ENCODE measurements around the gene CMYA5.

The CMYA5 gene

DNA sequence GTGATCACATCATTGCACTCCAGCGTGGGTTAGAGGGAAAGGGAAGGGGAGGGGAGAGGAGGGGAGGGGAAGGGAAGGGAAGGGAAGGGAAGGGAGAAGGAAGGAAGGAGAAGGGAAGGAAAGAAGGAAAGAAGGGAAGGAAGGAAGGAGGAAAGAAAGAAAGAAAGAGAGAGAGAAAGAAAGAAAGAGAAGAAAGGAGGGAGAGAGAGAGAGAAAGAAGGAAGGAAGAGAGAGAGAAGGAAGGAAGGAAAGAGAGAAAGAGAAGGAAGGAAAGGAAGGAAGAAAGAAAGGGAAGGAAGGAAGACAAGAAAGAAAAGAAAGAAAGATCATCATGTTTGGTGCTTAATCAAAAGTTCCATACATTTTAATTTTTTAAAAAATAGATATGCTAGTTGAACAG is 136.2 kb downstream of the CMYA5 start:
- TF ChIP-seq, protein P1, sequence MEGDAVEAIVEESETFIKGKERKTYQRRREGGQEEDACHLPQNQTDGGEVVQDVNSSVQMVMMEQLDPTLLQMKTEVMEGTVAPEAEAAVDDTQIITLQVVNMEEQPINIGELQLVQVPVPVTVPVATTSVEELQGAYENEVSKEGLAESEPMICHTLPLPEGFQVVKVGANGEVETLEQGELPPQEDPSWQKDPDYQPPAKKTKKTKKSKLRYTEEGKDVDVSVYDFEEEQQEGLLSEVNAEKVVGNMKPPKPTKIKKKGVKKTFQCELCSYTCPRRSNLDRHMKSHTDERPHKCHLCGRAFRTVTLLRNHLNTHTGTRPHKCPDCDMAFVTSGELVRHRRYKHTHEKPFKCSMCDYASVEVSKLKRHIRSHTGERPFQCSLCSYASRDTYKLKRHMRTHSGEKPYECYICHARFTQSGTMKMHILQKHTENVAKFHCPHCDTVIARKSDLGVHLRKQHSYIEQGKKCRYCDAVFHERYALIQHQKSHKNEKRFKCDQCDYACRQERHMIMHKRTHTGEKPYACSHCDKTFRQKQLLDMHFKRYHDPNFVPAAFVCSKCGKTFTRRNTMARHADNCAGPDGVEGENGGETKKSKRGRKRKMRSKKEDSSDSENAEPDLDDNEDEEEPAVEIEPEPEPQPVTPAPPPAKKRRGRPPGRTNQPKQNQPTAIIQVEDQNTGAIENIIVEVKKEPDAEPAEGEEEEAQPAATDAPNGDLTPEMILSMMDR (IDR thresholded peaks at IDR 0.05; ENCODE audit: low read depth, low read length), result no peak
- no peak for TF ChIP-seq EZH2phosphoT487 (IDR thresholded peaks at IDR 0.05; ENCODE audit: low read depth)
- Histone ChIP-seq H3K4me3 (ENCODE audit: low read length) (no peak overlapping the region), H3K9me3 (ENCODE audit: insufficient read depth, low read length) (no peaks in the 10 kb centered on the region), H3K36me3 (replicated peaks; ENCODE audit: low read depth, low read length) (no peaks in the 10 kb centered on the region), H3K4me2 (ENCODE audit: low read length) (no peak overlapping the region), H3K27ac (ENCODE audit: low read length) (no peak overlapping the region), H3K4me1 (ENCODE audit: low read length) (no peaks in the 10 kb centered on the region), H2AFZ (ENCODE audit: low read depth, low read length) (no peak overlapping the region), H3K79me2 (ENCODE audit: low read length) (no peaks in the 10 kb centered on the region), H3K27me3 (ENCODE audit: low read depth, low read length) (no peaks in the 10 kb centered on the region), H3K9ac (ENCODE audit: low read length) (no peak overlapping the region), H4K20me1 (ENCODE audit: insufficient read depth, low read length) (no peaks in the 10 kb centered on the region)

DNA sequence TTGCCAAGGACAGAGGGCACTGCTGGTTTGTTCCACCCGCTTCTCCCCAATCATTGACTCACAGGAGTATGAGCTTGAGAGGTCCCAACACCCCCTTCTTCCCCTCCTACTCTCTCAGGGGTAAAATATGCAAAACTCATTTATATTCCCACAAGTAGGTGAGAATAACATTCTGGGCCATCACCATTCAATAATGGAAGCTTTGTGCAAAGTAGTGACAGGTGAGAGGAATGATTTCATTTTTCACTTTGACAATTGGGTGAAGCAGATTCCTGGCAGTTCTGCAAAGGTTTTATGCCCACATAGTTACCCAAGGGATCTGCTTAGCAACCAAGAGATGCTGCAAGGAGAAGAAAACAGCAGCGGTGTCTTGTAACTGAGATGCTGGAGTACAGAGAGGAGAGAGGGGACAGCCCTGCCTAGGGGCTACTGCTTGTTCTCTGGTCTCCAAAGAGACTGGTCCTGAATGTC is 137.6 kb downstream of the CMYA5 start:
- H4K20me1 ChIP-seq (ENCODE audit: insufficient read depth, low read length), result no peaks in the 10 kb centered on the region
- H3K4me1 ChIP-seq (ENCODE audit: low read length), result no peaks in the 10 kb centered on the region
- no peak overlapping the region for H3K27ac ChIP-seq (ENCODE audit: low read length)
- no peaks in the 10 kb centered on the region for H3K27me3 ChIP-seq (ENCODE audit: low read depth, low read length)
- no peaks in the 10 kb centered on the region for H3K36me3 ChIP-seq (replicated peaks; ENCODE audit: low read depth, low read length)
- no peaks in the 10 kb centered on the region for H3K79me2 ChIP-seq (ENCODE audit: low read length)
- H3K4me3 ChIP-seq (ENCODE audit: low read length), result no peak overlapping the region
- H2AFZ ChIP-seq (ENCODE audit: low read depth, low read length), result no peak overlapping the region
- H3K9ac ChIP-seq (ENCODE audit: low read length), result no peak overlapping the region
- no peak for TF ChIP-seq EZH2phosphoT487 (IDR thresholded peaks at IDR 0.05; ENCODE audit: low read depth)
- TF ChIP-seq, protein P1 (IDR thresholded peaks at IDR 0.05; ENCODE audit: low read depth, low read length), result no peak
- H3K9me3 ChIP-seq (ENCODE audit: insufficient read depth, low read length), result no peaks in the 10 kb centered on the region
- no peak overlapping the region for H3K4me2 ChIP-seq (ENCODE audit: low read length)

DNA sequence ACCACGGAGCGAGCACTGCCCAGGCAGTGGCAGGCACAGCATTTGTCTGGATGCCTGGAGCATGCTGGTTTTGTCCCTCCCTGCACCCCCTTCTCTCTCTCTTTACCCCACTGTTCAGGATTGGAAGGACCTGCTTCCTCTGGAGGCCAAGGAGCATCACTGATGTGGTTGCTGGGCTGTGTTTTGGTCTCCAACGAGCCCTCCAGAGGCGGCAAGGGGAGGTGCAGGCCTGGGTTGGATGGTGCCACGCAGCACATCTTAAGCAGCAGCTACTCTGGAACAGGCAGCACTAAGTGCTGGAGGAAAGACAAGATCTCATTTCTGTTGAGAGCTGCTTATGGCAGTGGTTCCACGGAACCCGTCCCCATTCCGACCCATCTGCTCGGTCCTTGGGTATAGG is 139.6 kb downstream of the CMYA5 start:
- no peak overlapping the region for H2AFZ ChIP-seq (ENCODE audit: low read depth, low read length)
- H3K4me2 ChIP-seq (ENCODE audit: low read length), result no peak overlapping the region
- no peak overlapping the region for H3K27ac ChIP-seq (ENCODE audit: low read length)
- H3K36me3 ChIP-seq (replicated peaks; ENCODE audit: low read depth, low read length), result no peaks in the 10 kb centered on the region
- H3K27me3 ChIP-seq (ENCODE audit: low read depth, low read length), result no peaks in the 10 kb centered on the region
- H4K20me1 ChIP-seq (ENCODE audit: insufficient read depth, low read length), result no peaks in the 10 kb centered on the region
- H3K9me3 ChIP-seq (ENCODE audit: insufficient read depth, low read length), result no peaks in the 10 kb centered on the region
- H3K9ac ChIP-seq (ENCODE audit: low read length), result no peak overlapping the region
- no peak for TF ChIP-seq EZH2phosphoT487 (IDR thresholded peaks at IDR 0.05; ENCODE audit: low read depth)
- TF ChIP-seq, protein P1 (IDR thresholded peaks at IDR 0.05; ENCODE audit: low read depth, low read length), result no peak
- no peak overlapping the region for H3K4me3 ChIP-seq (ENCODE audit: low read length)
- H3K79me2 ChIP-seq (ENCODE audit: low read length), result no peaks in the 10 kb centered on the region
- H3K4me1 ChIP-seq (ENCODE audit: low read length), result no peaks in the 10 kb centered on the region

DNA sequence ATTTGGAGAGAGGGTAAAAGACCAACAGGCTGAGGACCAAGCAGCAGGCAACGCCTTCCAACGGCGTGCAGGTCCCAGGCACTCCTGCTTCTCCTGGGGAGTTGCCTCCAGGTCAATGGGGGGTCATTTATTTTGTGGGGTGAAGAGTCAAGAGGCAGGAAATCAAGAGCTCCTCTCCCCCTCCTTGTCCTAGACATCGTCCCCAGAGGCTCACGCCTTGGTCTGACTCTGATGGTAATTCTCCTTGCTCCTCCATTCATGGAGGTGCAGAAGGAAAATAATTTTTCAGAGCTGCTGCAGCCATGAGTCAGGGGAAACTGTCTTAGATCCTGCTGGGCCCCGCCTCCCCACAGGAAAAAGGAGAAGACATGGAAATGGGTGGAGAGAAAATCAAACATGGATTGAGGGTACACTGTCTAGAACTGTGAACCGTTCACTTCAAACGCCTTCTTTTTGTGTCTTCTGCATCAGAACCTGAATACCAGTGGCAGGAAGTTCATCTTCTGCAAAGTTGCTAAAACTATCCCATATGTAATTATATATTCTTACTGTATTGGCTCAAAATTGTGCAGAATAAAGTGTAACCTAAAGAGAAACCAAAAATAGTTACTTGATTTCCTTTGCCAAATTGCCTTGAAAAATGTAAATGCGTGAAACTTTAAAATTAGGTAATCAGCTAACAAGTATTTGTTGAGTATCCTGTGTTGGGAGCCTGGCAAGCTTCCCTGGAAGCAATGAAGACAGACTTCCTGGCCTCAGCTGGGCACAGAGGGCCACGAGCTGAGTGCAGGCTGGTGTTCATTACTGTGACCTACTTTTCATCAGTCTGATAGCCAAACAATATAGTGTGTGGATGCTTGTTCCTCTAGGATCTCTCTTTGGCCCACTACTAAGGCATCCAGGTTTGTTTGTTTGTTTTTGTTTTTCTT is 142.0 kb downstream of the CMYA5 start:
- Histone ChIP-seq H3K9ac (ENCODE audit: low read length) (no peak overlapping the region), H3K27ac (ENCODE audit: low read length) (no peak overlapping the region), H2AFZ (ENCODE audit: low read depth, low read length) (no peak overlapping the region), H3K4me2 (ENCODE audit: low read length) (no peak overlapping the region), H3K79me2 (ENCODE audit: low read length) (no peaks in the 10 kb centered on the region), H3K4me1 (ENCODE audit: low read length) (no peaks in the 10 kb centered on the region), H3K9me3 (ENCODE audit: insufficient read depth, low read length) (no peaks in the 10 kb centered on the region), H3K36me3 (replicated peaks; ENCODE audit: low read depth, low read length) (no peaks in the 10 kb centered on the region), H3K4me3 (ENCODE audit: low read length) (no peak overlapping the region), H4K20me1 (ENCODE audit: insufficient read depth, low read length) (no peaks in the 10 kb centered on the region), H3K27me3 (ENCODE audit: low read depth, low read length) (no peaks in the 10 kb centered on the region)
- TF ChIP-seq EZH2phosphoT487 (IDR thresholded peaks at IDR 0.05; ENCODE audit: low read depth), result no peak
- TF ChIP-seq, protein P1 (IDR thresholded peaks at IDR 0.05; ENCODE audit: low read depth, low read length), result no peak
